Measurements from ENCODE around the gene NDUFA1. TPM values are rescaled to one million over a fixed set of nuclear protein-coding genes. Genes with fewer than 3 reads are reported as not detected.

The NDUFA1 gene
- total RNA-seq, result 53.2 and 65.3 TPM in 2 replicates

DNA sequence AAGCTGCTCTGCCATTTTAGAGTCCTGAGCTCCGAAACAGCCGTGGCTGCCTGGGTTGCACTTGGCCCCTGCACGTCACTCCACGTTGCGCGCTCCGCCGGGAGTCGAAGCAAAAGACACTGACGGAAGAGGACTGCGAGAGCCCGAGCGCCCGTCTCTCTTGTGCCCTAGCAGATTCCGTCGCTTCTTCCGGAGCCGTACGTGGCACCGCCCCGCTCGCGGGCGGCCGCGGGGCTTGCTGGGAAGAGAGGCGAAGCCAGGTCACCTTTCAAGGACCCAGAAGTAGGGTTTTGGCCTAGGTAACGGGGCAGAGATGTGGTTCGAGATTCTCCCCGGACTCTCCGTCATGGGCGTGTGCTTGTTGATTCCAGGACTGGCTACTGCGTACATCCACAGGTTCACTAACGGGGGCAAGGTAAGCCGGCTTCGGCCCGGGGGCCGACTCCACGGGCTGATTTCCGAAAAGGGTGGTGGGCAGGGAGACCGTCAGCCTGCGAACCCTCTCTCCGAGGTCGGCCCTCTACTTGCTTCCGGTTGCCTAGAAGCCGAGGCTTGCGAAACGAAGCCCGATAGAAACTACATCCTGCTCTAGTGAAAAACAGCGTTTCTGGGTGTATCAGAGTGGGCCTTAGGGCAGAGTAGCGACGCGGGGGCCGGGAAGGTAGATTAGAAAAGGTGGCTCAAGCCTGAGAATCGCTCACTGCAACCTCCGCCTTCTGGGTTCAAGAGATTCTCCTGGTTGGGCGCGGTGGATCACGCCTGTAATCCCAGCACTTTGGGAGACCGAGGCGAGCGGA lies at the start of gene NDUFA1, which contains the start of gene RNF113A:
Gene NDUFA1, plus strand, starts transcription at position 234 of the 797 bp plus-strand sequence. Its CDS starts 80 bp downstream, at position 314.
Gene RNF113A, minus strand, starts transcription at position 135 of the 797 bp plus-strand sequence. Its CDS starts 120 bp downstream, at position 15.

DNA sequence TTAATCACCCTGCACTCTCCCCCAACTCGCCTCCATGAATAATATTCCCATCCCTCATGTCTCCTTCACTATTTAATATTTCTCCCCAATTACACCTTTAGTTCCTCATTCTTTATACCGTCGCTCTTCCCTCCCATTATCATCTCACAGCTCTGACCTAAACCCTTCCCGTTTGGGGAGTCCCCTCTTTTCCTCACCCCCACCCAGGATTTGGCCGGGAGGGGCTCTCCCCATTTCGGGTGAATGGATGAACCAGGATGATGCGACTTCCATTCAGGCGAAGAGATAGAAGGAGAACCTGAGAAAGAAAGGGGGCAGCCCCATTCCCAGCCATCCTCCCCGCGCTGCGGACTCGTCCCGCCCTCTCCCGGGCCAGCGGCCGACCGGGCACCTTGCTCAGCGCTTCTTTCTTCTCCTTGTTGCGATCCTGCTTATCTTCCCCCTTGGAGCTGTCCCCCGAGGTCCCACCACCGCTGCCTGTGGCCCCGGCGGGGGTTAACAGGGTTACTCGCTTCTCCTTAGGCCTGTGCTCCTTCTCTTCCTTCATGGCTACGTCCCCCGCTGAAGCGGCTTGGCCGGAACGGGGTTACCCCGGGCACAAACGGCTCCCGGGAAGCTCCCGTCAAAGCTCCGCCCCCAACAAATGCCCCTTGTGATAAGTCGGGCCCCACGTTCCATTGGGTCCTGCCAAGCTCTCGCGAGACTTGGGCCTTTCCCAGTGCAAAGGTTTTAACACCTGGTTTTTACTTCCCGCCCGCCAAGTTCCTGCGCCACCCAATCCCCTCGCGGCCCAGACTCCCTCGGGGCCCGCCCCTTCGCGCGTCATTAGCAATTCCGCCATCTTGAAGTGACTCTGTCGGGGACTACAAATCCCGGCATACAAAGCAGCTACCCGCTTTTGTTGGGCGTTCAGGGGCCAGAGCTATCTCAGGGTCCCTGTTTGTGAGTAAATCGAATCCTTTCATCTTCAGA lies 19.0 kb upstream of the NDUFA1 start, which contains the start of gene UPF3B:
Gene UPF3B, minus strand, starts transcription at position 582 of the 972 bp plus-strand sequence. Its CDS starts 35 bp downstream, at position 547.

DNA sequence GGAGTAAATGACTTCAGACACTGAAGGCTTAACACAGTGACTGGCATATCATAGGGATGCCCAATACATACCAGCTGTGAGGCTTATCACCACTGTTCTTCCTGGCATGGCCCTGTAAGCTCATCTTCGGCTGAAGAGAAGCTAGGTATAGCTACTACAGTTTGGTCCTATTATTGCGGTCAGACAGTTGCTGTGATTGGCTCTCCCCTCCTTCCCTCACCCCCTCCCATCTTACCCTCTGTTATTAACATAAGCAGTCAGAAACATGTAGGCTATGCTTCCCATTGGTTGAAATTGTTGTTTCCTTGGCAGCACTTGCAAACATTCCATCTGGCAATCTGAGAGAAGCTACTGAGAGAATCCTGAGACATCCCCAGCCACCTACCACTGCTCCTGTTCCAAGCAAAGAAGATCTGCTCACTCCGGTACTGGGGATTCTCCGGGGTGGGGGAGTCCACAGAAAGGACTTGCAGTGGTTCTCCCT lies 24.3 kb downstream of the NDUFA1 start, which contains the start of gene AKAP14:
Gene AKAP14, plus strand, starts transcription at position 51 of the 484 bp plus-strand sequence. CDS start 7,331 bp downstream, outside the sequence.

Other genes starting within 250 kb of the NDUFA1 start
- gene SEPTIN6, start 178.7 kb upstream of the NDUFA1 start, total RNA-seq, result 1.4 and 7.3 TPM in 2 replicates
- under 0.01 and 0.07 TPM in 2 replicates for gene SOWAHD, start 113.2 kb upstream of the NDUFA1 start, total RNA-seq
- 1,852 and 3,096 TPM in 2 replicates for gene RPL39, start 80.2 kb upstream of the NDUFA1 start, total RNA-seq
- 3.1 and 3.8 TPM in 2 replicates for gene UPF3B, start 18.9 kb upstream of the NDUFA1 start, total RNA-seq
- 12.0 and 15.7 TPM in 2 replicates for gene RNF113A, start 99 bp upstream of the NDUFA1 start, total RNA-seq
- gene AKAP14, start 24.1 kb downstream of the NDUFA1 start, total RNA-seq, result not detected in 2 replicates
- 5.8 TPM in 2 replicates for gene NKAP, start 71.9 kb downstream of the NDUFA1 start, total RNA-seq
- gene RHOXF2B, start 205.9 kb downstream of the NDUFA1 start, total RNA-seq, result not detected in 2 replicates
- gene RHOXF1, start 244.1 kb downstream of the NDUFA1 start, total RNA-seq, result not detected in 2 replicates